Measurements from ENCODE around the gene FCRL4. TPM values are rescaled to one million over a fixed set of nuclear protein-coding genes. Genes with fewer than 3 reads are reported as not detected.

FCRL4 gene
- total and polyA plus RNA-seq, 2 donors from 2014 or later: not detected

- Histone ChIP-seq H3K4me3 (ENCODE audit: low read length in 3 of 3) (no peak overlapping the region), H3K9ac (ENCODE audit: low read length in 3 of 3) (no peak overlapping the region), H3K27me3 (ENCODE audit: control insufficient read depth, insufficient read depth, low read length) (no peaks in the 10 kb centered on the region), H3K9me3 (ENCODE audit: control insufficient read depth in 2 of 3, insufficient read depth in 1 of 3, low read length in 3 of 3) (no peaks in the 10 kb centered on the region), H3K27ac (ENCODE audit: low read depth in 2 of 2, low read length in 2 of 2) (no peak overlapping the region), H3K36me3 (ENCODE audit: control insufficient read depth in 2 of 3, insufficient read depth in 3 of 3, low read length in 3 of 3) (no peaks in the 10 kb centered on the region), H3K4me1 (ENCODE audit: control insufficient read depth in 2 of 3, insufficient read depth in 2 of 3, low read depth in 1 of 3, low read length in 3 of 3) (no peaks in the 10 kb centered on the region)
- TF ChIP-seq CTCF (IDR thresholded peaks at IDR 0.05; ENCODE audit: borderline replicate concordance, extremely low read depth, insufficient read depth): peak; percentile 67
- DNase-seq (peak in 3 of 5 donors; percentile 65 to 88 (median 86)), FAIRE-seq (peak; percentile 55)
- intact Hi-C loops (cut with DNase I): no loop called here
These were observed 17.6 kb downstream of the FCRL4 start for GRCh38 chr1:157580179-157580827.

GRCh38 chr1:157577420-157577819, 20.5 kb downstream of the FCRL4 start:
- Histone ChIP-seq H3K4me3 (ENCODE audit: low read length in 3 of 3) (no peak overlapping the region), H3K4me1 (ENCODE audit: control insufficient read depth in 2 of 3, insufficient read depth in 2 of 3, low read depth in 1 of 3, low read length in 3 of 3) (no peaks in the 10 kb centered on the region), H3K27me3 (ENCODE audit: control insufficient read depth, insufficient read depth, low read length) (no peaks in the 10 kb centered on the region), H3K9me3 (ENCODE audit: control insufficient read depth in 2 of 3, insufficient read depth in 1 of 3, low read length in 3 of 3) (no peaks in the 10 kb centered on the region), H3K27ac (ENCODE audit: low read depth in 2 of 2, low read length in 2 of 2) (no peak overlapping the region), H3K36me3 (ENCODE audit: control insufficient read depth in 2 of 3, insufficient read depth in 3 of 3, low read length in 3 of 3) (no peaks in the 10 kb centered on the region), H3K9ac (ENCODE audit: low read length in 3 of 3) (no peak overlapping the region)
- FAIRE-seq (no peak), DNase-seq (no peak)
- intact Hi-C loops (cut with DNase I): no loop called here
- no peak for TF ChIP-seq CTCF (IDR thresholded peaks at IDR 0.05; ENCODE audit: borderline replicate concordance, extremely low read depth, insufficient read depth)

GRCh38 chr1:157575744-157576143, 22.1 kb downstream of the FCRL4 start:
- H3K4me1 ChIP-seq (ENCODE audit: control insufficient read depth in 2 of 3, insufficient read depth in 2 of 3, low read depth in 1 of 3, low read length in 3 of 3): no peaks in the 10 kb centered on the region
- H3K9me3 ChIP-seq (ENCODE audit: control insufficient read depth in 2 of 3, insufficient read depth in 1 of 3, low read length in 3 of 3): no peaks in the 10 kb centered on the region
- H3K9ac ChIP-seq (ENCODE audit: low read length in 3 of 3): no peak overlapping the region
- DNase-seq (no peak), FAIRE-seq (no peak)
- H3K36me3 ChIP-seq (ENCODE audit: control insufficient read depth in 2 of 3, insufficient read depth in 3 of 3, low read length in 3 of 3): no peaks in the 10 kb centered on the region
- no peaks in the 10 kb centered on the region for H3K27me3 ChIP-seq (ENCODE audit: control insufficient read depth, insufficient read depth, low read length)
- no peak overlapping the region for H3K4me3 ChIP-seq (ENCODE audit: low read length in 3 of 3)
- no peak for TF ChIP-seq CTCF (IDR thresholded peaks at IDR 0.05; ENCODE audit: borderline replicate concordance, extremely low read depth, insufficient read depth)
- no peak overlapping the region for H3K27ac ChIP-seq (ENCODE audit: low read depth in 2 of 2, low read length in 2 of 2)
- intact Hi-C loops (cut with DNase I): no loop called here

GRCh38 chr1:157574836-157575235, 23.0 kb downstream of the FCRL4 start:
- H3K36me3 ChIP-seq (ENCODE audit: control insufficient read depth in 2 of 3, insufficient read depth in 3 of 3, low read length in 3 of 3): no peaks in the 10 kb centered on the region
- H3K9ac ChIP-seq (ENCODE audit: low read length in 3 of 3): no peak overlapping the region
- H3K27me3 ChIP-seq (ENCODE audit: control insufficient read depth, insufficient read depth, low read length): no peaks in the 10 kb centered on the region
- no peak for FAIRE-seq
- H3K27ac ChIP-seq (ENCODE audit: low read depth in 2 of 2, low read length in 2 of 2): no peak overlapping the region
- DNase-seq: no peak
- no peak for TF ChIP-seq CTCF (IDR thresholded peaks at IDR 0.05; ENCODE audit: borderline replicate concordance, extremely low read depth, insufficient read depth)
- H3K4me1 ChIP-seq (ENCODE audit: control insufficient read depth in 2 of 3, insufficient read depth in 2 of 3, low read depth in 1 of 3, low read length in 3 of 3): no peaks in the 10 kb centered on the region
- no peak overlapping the region for H3K4me3 ChIP-seq (ENCODE audit: low read length in 3 of 3)
- intact Hi-C loops (cut with DNase I): no loop called here
- H3K9me3 ChIP-seq (ENCODE audit: control insufficient read depth in 2 of 3, insufficient read depth in 1 of 3, low read length in 3 of 3): no peaks in the 10 kb centered on the region

All from kidney (tissue), 14 donors.